Keratinocyte (primary cell): Measurements from ENCODE around the gene NKX2-2. TPM values are rescaled to one million over a fixed set of nuclear protein-coding genes. Genes with fewer than 3 reads are reported as not detected.

Experiments used
- DNase-seq: peaks from one replicate; pipeline ENCODE4 v3.0.0-alpha.2; 2011; ENCODE audit warnings: low read depth, missing footprints, low spot score
- FAIRE-seq: peaks from 2 replicates; lab custom pipeline; 2011; peaks lifted over from hg19 to GRCh38; lab: Jason Lieb, UNC
- H2AFZ ChIP-seq: 2 replicates; pipeline ENCODE4 v1.6.0; 2012; ENCODE audit warnings: low read length, control low read depth, inconsistent platforms; ENCODE audit not compliant: control insufficient read depth
- H3K27ac ChIP-seq: 2 replicates; pipeline ENCODE4 v1.5.1; 2011; ENCODE audit warnings: low read length; ENCODE audit not compliant: control insufficient read depth, insufficient read depth
- H3K27me3 ChIP-seq: 3 replicates; pipeline ENCODE4 v1.6.0; 2011; ENCODE audit warnings: low read length; ENCODE audit not compliant: control insufficient read depth, insufficient read depth; ENCODE audit errors: extremely low read depth
- H3K36me3 ChIP-seq, 2 experiments: 2 replicates in 1 of 2; 3 replicates in 1 of 2; pipeline ENCODE4 v1.5.1; 2011; ENCODE audit warnings: low read length in 2 of 2, mild to moderate bottlenecking in 1 of 2; ENCODE audit not compliant: control insufficient read depth in 2 of 2, insufficient read depth in 2 of 2; ENCODE audit errors: extremely low read depth in 1 of 2
- H3K4me1 ChIP-seq: 3 replicates; pipeline ENCODE4 v1.5.1; 2011; ENCODE audit warnings: low read length; ENCODE audit not compliant: control insufficient read depth, insufficient read depth; ENCODE audit errors: extremely low read depth
- H3K4me2 ChIP-seq: 3 replicates; pipeline ENCODE4 v1.6.0; 2011; ENCODE audit warnings: low read depth, low read length; ENCODE audit not compliant: control insufficient read depth, insufficient read depth; ENCODE audit errors: extremely low read depth
- H3K4me3 ChIP-seq, 3 experiments: fragments of 200-600 bp in 1 of 3; sonication (generic) in 1 of 3; 2 replicates in 2 of 3; 3 replicates in 1 of 3; pipeline ENCODE4 v1.5.1; 2011 to 2016; ENCODE audit warnings: low read length in 3 of 3, mild to moderate bottlenecking in 3 of 3, control low read depth in 2 of 3, inconsistent platforms in 1 of 3, low read depth in 1 of 3, mixed read lengths in 1 of 3, mixed run types in 1 of 3, moderate library complexity in 1 of 3; ENCODE audit not compliant: control insufficient read depth in 2 of 3, insufficient read depth in 2 of 3; ENCODE audit errors: extremely low read depth in 1 of 3
- H3K79me2 ChIP-seq: 2 replicates; pipeline ENCODE4 v1.6.0; 2012; ENCODE audit warnings: low read length; ENCODE audit not compliant: control insufficient read depth, insufficient read depth
- H3K9ac ChIP-seq: 3 replicates; pipeline ENCODE4 v1.6.0; 2011; ENCODE audit warnings: low read length; ENCODE audit not compliant: control insufficient read depth, insufficient read depth; ENCODE audit errors: extremely low read depth
- H3K9me1 ChIP-seq: 3 replicates; pipeline ENCODE4 v1.6.0; 2011; ENCODE audit warnings: low read length; ENCODE audit not compliant: control insufficient read depth, insufficient read depth; ENCODE audit errors: extremely low read depth
- H3K9me3 ChIP-seq: 2 replicates; pipeline ENCODE4 v1.5.1; 2012; ENCODE audit warnings: low read depth, low read length; ENCODE audit not compliant: control insufficient read depth
- H4K20me1 ChIP-seq: 3 replicates; pipeline ENCODE4 v1.6.0; 2011; ENCODE audit warnings: low read length; ENCODE audit not compliant: control insufficient read depth, insufficient read depth; ENCODE audit errors: extremely low read depth
- EZH2 ChIP-seq: IDR thresholded peaks from one replicate; pipeline ENCODE4 v1.6.1; 2012; ENCODE audit warnings: inconsistent platforms, mild to moderate bottlenecking, low read length, moderate library complexity
- dilution Hi-C: fragments of 300-500 bp; cut with MboI; formaldehyde crosslinking; loops from one replicate; pipeline ENCODE4 v1.7.0; 2020; ENCODE audit warnings: low sequenced_read_pairs; ENCODE audit not compliant: extremely low pct_ligation_motif_present
- polyA minus RNA-seq, 3 experiments: library from RNA; depleted of rRNA, polyadenylated mRNA; stranded (reverse); fragments of >200 nt; gene quantifications; 1 replicate in 1 of 3; 2 replicates in 1 of 3; 3 replicates in 1 of 3; pipeline ENCODE4 v1.2.3, GENCODE V29; 2011
- polyA plus RNA-seq, 5 experiments: library from polyadenylated mRNA; depleted of rRNA in 3 of 5; stranded (reverse) in 3 of 5; stranded (forward) in 1 of 5; unstranded in 1 of 5; fragments of >200 nt; gene quantifications; 1 replicate in 1 of 5; 2 replicates in 3 of 5; 3 replicates in 1 of 5; pipeline versions ENCODE4 v1.2.1 to v1.2.3, GENCODE V29; 2011 to 2012; ENCODE audit warnings: missing spikeins in 2 of 5, low read depth in 1 of 5, low replicate concordance in 1 of 5
- TF ChIP-seq, protein P1 (sequence below), 3 experiments: IDR thresholded peaks in 1 of 3; conservative IDR thresholded peaks in 1 of 3; optimal IDR thresholded peaks in 1 of 3; 2 replicates in 2 of 3; 3 replicates in 1 of 3; pipeline versions ENCODE3 to v1.5.1; 2011; ENCODE audit warnings: low read length in 3 of 3, mild to moderate bottlenecking in 3 of 3, moderate library complexity in 2 of 3, control low read depth in 1 of 3, inconsistent platforms in 1 of 3; ENCODE audit not compliant: insufficient read depth in 2 of 3; ENCODE audit errors: extremely low read depth in 1 of 3

The NKX2-2 gene
- polyA plus RNA-seq: not detected in 3 replicates
- polyA plus RNA-seq (2011; ENCODE audit: low read depth): not detected
- polyA plus RNA-seq (2011; cell fraction: cytosol; rRNA removed): not detected in 2 replicates
- polyA plus RNA-seq (2011; cell fraction: nucleus; rRNA removed): not detected in 2 replicates
- polyA plus RNA-seq (2012; ENCODE audit: low replicate concordance): not detected in 2 replicates
- polyA minus RNA-seq: not detected in 3 replicates
- polyA minus RNA-seq (2011; cell fraction: cytosol; rRNA and poly(A)+ RNA removed): not detected
- polyA minus RNA-seq (2011; cell fraction: nucleus; rRNA and poly(A)+ RNA removed): not detected in 2 replicates

DNA sequence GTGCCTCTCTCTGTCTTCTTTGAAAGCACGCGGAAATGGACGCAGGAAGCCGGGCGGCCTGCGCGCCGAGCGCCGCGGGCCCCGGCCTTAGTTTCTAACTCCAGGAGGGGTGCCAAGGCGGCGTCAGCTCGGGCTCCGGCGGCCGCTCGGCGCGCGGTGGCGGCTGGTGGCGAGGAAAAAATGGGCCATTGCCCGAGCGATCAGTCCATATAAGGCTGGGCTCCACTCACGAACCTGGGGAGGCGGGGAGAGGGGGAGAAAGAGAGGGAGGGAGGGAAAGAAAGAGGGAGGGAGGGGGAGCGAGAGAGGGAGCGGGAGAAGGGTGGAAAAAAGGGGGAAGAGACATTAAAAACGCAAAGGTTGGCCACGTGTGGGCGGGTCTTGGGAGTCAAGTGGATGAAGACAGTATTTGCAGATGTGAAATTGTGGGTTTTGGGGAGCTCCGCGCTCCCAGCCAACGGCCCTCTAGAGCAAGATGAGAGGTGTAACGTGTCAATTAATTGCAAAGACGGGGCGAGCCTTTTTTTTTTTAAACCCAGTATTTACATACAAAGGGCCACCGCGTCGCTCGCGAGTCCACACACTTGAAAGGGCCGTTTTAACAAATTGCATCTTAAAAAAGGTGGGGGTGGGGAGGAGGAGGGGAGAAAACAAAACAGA lies at the start of gene NKX2-2:
NKX2-2 (minus strand) TSS at position 184 of the 660 bp plus-strand sequence. CDS start 395 bp downstream, outside the sequence.
- no peak within 1 kb of the TSS for H2AFZ ChIP-seq
- H3K4me2 ChIP-seq: peak within 1 kb of the TSS; percentile 46
- H3K4me1 ChIP-seq: peaks cover 5% of the 10 kb centered on the region
- H3K4me3 ChIP-seq: no peak within 1 kb of the TSS
- H3K9me1 ChIP-seq: no peaks in the 10 kb centered on the region
- H3K36me3 ChIP-seq: no peaks in the 10 kb centered on the region
- dilution Hi-C loops: no loop called here
- peaks cover 2% of the 10 kb centered on the region for H4K20me1 ChIP-seq
- no peak for DNase-seq
- H3K27ac ChIP-seq: no peak within 1 kb of the TSS
- H3K9ac ChIP-seq: no peak within 1 kb of the TSS
- TF ChIP-seq, protein P1, sequence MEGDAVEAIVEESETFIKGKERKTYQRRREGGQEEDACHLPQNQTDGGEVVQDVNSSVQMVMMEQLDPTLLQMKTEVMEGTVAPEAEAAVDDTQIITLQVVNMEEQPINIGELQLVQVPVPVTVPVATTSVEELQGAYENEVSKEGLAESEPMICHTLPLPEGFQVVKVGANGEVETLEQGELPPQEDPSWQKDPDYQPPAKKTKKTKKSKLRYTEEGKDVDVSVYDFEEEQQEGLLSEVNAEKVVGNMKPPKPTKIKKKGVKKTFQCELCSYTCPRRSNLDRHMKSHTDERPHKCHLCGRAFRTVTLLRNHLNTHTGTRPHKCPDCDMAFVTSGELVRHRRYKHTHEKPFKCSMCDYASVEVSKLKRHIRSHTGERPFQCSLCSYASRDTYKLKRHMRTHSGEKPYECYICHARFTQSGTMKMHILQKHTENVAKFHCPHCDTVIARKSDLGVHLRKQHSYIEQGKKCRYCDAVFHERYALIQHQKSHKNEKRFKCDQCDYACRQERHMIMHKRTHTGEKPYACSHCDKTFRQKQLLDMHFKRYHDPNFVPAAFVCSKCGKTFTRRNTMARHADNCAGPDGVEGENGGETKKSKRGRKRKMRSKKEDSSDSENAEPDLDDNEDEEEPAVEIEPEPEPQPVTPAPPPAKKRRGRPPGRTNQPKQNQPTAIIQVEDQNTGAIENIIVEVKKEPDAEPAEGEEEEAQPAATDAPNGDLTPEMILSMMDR (optimal IDR thresholded peaks at IDR 0.05 in 1 of 3, IDR thresholded peaks at IDR 0.05 in 1 of 3, conservative IDR thresholded peaks at IDR 0.05 in 1 of 3; ENCODE audit: extremely low read depth in 1 of 3, insufficient read depth in 2 of 3, low read length in 3 of 3): no peak
- TF ChIP-seq EZH2: peak; percentile 96
- FAIRE-seq: no peak
- no peaks in the 10 kb centered on the region for H3K9me3 ChIP-seq
- H3K79me2 ChIP-seq: no peaks in the 10 kb centered on the region
- H3K27me3 ChIP-seq: peaks cover 99% of the 10 kb centered on the region

- no peak for TF ChIP-seq EZH2
- TF ChIP-seq, protein P1 (optimal IDR thresholded peaks at IDR 0.05 in 1 of 3, IDR thresholded peaks at IDR 0.05 in 1 of 3, conservative IDR thresholded peaks at IDR 0.05 in 1 of 3; ENCODE audit: extremely low read depth in 1 of 3, insufficient read depth in 2 of 3, low read length in 3 of 3): no peak
- Histone ChIP-seq H2AFZ (no peak overlapping the region), H3K27ac (no peak overlapping the region), H3K27me3 (no peaks in the 10 kb centered on the region), H3K9ac (no peak overlapping the region), H3K9me1 (no peaks in the 10 kb centered on the region), H3K4me1 (no peaks in the 10 kb centered on the region), H3K4me3 (no peak overlapping the region), H3K79me2 (no peaks in the 10 kb centered on the region), H3K4me2 (no peak overlapping the region), H3K9me3 (no peaks in the 10 kb centered on the region), H4K20me1 (no peaks in the 10 kb centered on the region), H3K36me3 (no peaks in the 10 kb centered on the region)
- FAIRE-seq (no peak), DNase-seq (no peak)
- dilution Hi-C loops: no loop called here
These were observed 48.8 kb upstream of the NKX2-2 start for GRCh38 chr20:21562656-21563055.
